GM12878 (cell line): ENCODE measurements around the gene OR10S1. TPM values are rescaled to one million over a fixed set of nuclear protein-coding genes. Genes with fewer than 3 reads are reported as not detected.

Experiments used
- ATAC-seq: fragments of 200-7000 bp; cut with Tn5 transposase; 3 replicates; pipeline ENCODE4 v1.9.1; 2020; ENCODE audit warnings: mild to moderate bottlenecking, moderate library complexity
- BruUV-seq: library from RNA; stranded (reverse); fragments of 400-500 nt; replicated peaks from 2 replicates; lab custom pipeline; 2021; lab: Mats Ljungman, UMichigan
- CTCF ChIA-PET: fragments of 300-600 bp; sonication (Branson Sonifier 250); formaldehyde crosslinking; extraction: SDS; loops from one replicate; lab custom pipeline; 2021; ENCODE audit warnings: inconsistent platforms; lab: Yijun Ruan, JAX
- POLR2A ChIA-PET: fragments of 350-600 bp; formaldehyde crosslinking; extraction: SDS; loops from one replicate; lab custom pipeline; 2021; ENCODE audit warnings: inconsistent platforms; lab: Charles Lee
- RAD21 ChIA-PET: fragments of 300-600 bp; sonication (Branson Sonifier 250); formaldehyde crosslinking; loops from one replicate; lab custom pipeline; 2023; ENCODE audit warnings: antibody characterized with exemption; ENCODE audit not compliant: unreplicated experiment; lab: Charles Lee
- SMC1A ChIA-PET: fragments of 300-600 bp; sonication (Branson Sonifier 250); formaldehyde crosslinking; loops from one replicate; lab custom pipeline; 2023; ENCODE audit not compliant: unreplicated experiment, uncharacterized antibody; lab: Charles Lee
- DNase-seq: peaks from one replicate; pipeline ENCODE4 v3.0.0-alpha.2; 2011; ENCODE audit warnings: low read depth, low spot score
- FAIRE-seq: peaks from 3 replicates; lab custom pipeline; 2011; peaks lifted over from hg19 to GRCh38; lab: Jason Lieb, UNC
- H2AFZ ChIP-seq: 2 replicates; pipeline ENCODE4 v1.6.0; 2011; ENCODE audit warnings: low read depth, low read length, control low read depth; ENCODE audit not compliant: control insufficient read depth
- H3K27ac ChIP-seq: 2 replicates; pipeline ENCODE4 v1.5.1; 2011; ENCODE audit warnings: control low read depth; ENCODE audit not compliant: control insufficient read depth, insufficient read depth
- H3K27me3 ChIP-seq, 2 experiments: replicated peaks in 1 of 2; 2 replicates each; pipeline versions ENCODE4 v1.6.0 to v1.6.1; 2011; ENCODE audit warnings: low read length in 1 of 2; ENCODE audit not compliant: control insufficient read depth in 2 of 2, insufficient read depth in 2 of 2
- H3K36me3 ChIP-seq, 2 experiments: 2 replicates each; pipeline ENCODE4 v1.5.1; 2011; ENCODE audit warnings: low read length in 1 of 2; ENCODE audit not compliant: control insufficient read depth in 2 of 2, insufficient read depth in 2 of 2
- H3K4me1 ChIP-seq: 2 replicates; pipeline ENCODE4 v1.6.1; 2011; ENCODE audit warnings: mild to moderate bottlenecking, low read length, moderate library complexity, mixed read lengths; ENCODE audit not compliant: control insufficient read depth, insufficient read depth
- H3K4me2 ChIP-seq: 2 replicates; pipeline ENCODE4 v1.6.0; 2011; ENCODE audit warnings: control low read depth; ENCODE audit not compliant: control insufficient read depth, insufficient read depth
- H3K4me3 ChIP-seq: fragments of 200-600 bp; sonication (generic); 2 replicates; pipeline ENCODE4 v1.5.1; 2016
- H3K79me2 ChIP-seq: 2 replicates; pipeline ENCODE4 v1.6.0; 2011; ENCODE audit warnings: low read length; ENCODE audit not compliant: control insufficient read depth, insufficient read depth
- H3K9ac ChIP-seq: 2 replicates; pipeline ENCODE4 v1.8.0; 2011; ENCODE audit warnings: low read length, control low read depth, mixed read lengths; ENCODE audit not compliant: control insufficient read depth, insufficient read depth
- H3K9me3 ChIP-seq: replicated peaks from 3 replicates; pipeline ENCODE4 v1.5.1; 2011; ENCODE audit warnings: mild to moderate bottlenecking, low read length; ENCODE audit not compliant: control insufficient read depth, insufficient read depth
- H4K20me1 ChIP-seq: 2 replicates; pipeline ENCODE4 v1.6.0; 2011; ENCODE audit not compliant: control insufficient read depth, insufficient read depth
- BACH1 ChIP-seq: fragments of 450-650 bp; IDR thresholded peaks from 2 replicates; pipeline ENCODE4 v1.6.1; 2017; ENCODE audit warnings: mild to moderate bottlenecking, borderline replicate concordance
- BCLAF1 ChIP-seq: fragments of 450-650 bp; IDR thresholded peaks from 2 replicates; pipeline ENCODE4 v1.6.1; 2017; ENCODE audit warnings: antibody characterized with exemption, mild to moderate bottlenecking, moderate library complexity
- BHLHE40 ChIP-seq, 2 experiments: fragments of 450-650 bp in 1 of 2; IDR thresholded peaks; 2 replicates each; pipeline ENCODE4 v1.6.1; 2011 to 2017; ENCODE audit warnings: low read depth in 2 of 2, borderline replicate concordance in 1 of 2, improper control_type of control experiment in 1 of 2, low read length in 1 of 2, mild to moderate bottlenecking in 1 of 2
- BMI1 ChIP-seq: fragments of 450-650 bp; IDR thresholded peaks from 2 replicates; pipeline ENCODE4 v1.6.1; 2016; ENCODE audit warnings: mild to moderate bottlenecking, moderate library complexity, borderline replicate concordance
- CBX5 ChIP-seq: sonication (generic); IDR thresholded peaks from 2 replicates; pipeline ENCODE4 v1.6.1; 2016; ENCODE audit warnings: low read depth, moderate library complexity, mild to moderate bottlenecking, inconsistent platforms
- CHD2 ChIP-seq: IDR thresholded peaks from 2 replicates; pipeline ENCODE4 v1.6.1; 2011; ENCODE audit warnings: low read depth, low read length, improper control_type of control experiment, borderline replicate concordance
- KAT2A ChIP-seq: conservative IDR thresholded peaks from 2 replicates; pipeline ENCODE4 v1.6.1; 2011; ENCODE audit warnings: low read depth, low read length; ENCODE audit not compliant: control insufficient read depth
- NFYB ChIP-seq: IDR thresholded peaks from 2 replicates; pipeline ENCODE4 v1.6.1; 2011; ENCODE audit warnings: low read depth, mild to moderate bottlenecking, low read length, improper control_type of control experiment, moderate library complexity; ENCODE audit not compliant: insufficient read depth
- SREBF1 ChIP-seq: IDR thresholded peaks from 2 replicates; pipeline ENCODE4 v1.6.1; 2012; ENCODE audit warnings: mild to moderate bottlenecking, low read length
- ZNF384 ChIP-seq: IDR thresholded peaks from 2 replicates; pipeline ENCODE4 v1.6.1; 2012; ENCODE audit warnings: low read depth, mild to moderate bottlenecking, low read length, improper control_type of control experiment, borderline replicate concordance
- WGBS: methylation state at CpG from one replicate; pipeline ENCODE4 v1.1.6; 2016; ENCODE audit warnings: low lambda C conversion rate; ENCODE audit not compliant: insufficient replicate concordance, insufficient coverage; ENCODE audit errors: missing lambda C conversion rate; 5-methylcytosine and 5-hydroxymethylcytosine counted together
- in situ Hi-C: fragments of 300-500 bp; cut with MboI; formaldehyde crosslinking; loops from 9 replicates; pipeline ENCODE4 v1.14.3; 2018; ENCODE audit warnings: mixed read lengths
- intact Hi-C: fragments of 100-400 bp; cut with micrococcal nuclease; formaldehyde crosslinking; loops from one replicate; pipeline ENCODE4 v1.14.2; 2022; ENCODE audit not compliant: unreplicated experiment
- polyA plus RNA-seq, 11 experiments: library from polyadenylated mRNA; depleted of rRNA in 4 of 11; unstranded in 6 of 11; stranded (reverse) in 5 of 11; fragments of >200 nt; fragmentation: Nextera tagmentation in 4 of 11; fragmentation: Illumina TruSeq in 1 of 11; extraction: Ambion mirVana in 4 of 11; extraction: Trizol in 1 of 11; gene quantifications; 1 replicate in 1 of 11; 2 replicates in 10 of 11; pipeline versions ENCODE4 v1.2.1 to v1.2.3, GENCODE V29; 2011 to 2016; ENCODE audit warnings: inconsistent platforms in 2 of 11, missing spikeins in 2 of 11, low read depth in 1 of 11
- total RNA-seq, 4 experiments: library from RNA; depleted of rRNA in 3 of 4; stranded (reverse); fragments of >200 nt in 3 of 4; fragmentation: Illumina TruSeq in 1 of 4; extraction: Trizol in 1 of 4; gene quantifications; 2 replicates each; pipeline versions ENCODE4 v1.2.1 to v1.2.3, GENCODE V29; 2013 to 2021
- TF ChIP-seq, protein P1 (sequence below): fragments of 150-350 bp; IDR thresholded peaks from 2 replicates; pipeline ENCODE4 v1.6.1; 2014; ENCODE audit warnings: mild to moderate bottlenecking, low read depth, low read length

The OR10S1 gene
- total and polyA plus RNA-seq, 10 of the 15 experiments (the other 5 are each of a cell fraction or from before 2014, with no cell fraction given) = not detected

GRCh38 chr11:124012697-124013096 lies 35.1 kb upstream of the OR10S1 start, which contains the start of gene OR10G4:
OR10G4 (plus strand) TSS chr11:124012997; CDS start chr11:124015575, 2,578 bp downstream.
- H3K79me2 ChIP-seq = no peaks in the 10 kb centered on the region
- ATAC-seq = no peak
- no peak within 1 kb of the TSS for H3K27ac ChIP-seq
- DNase-seq = no peak
- no peaks in the 10 kb centered on the region for H3K27me3 ChIP-seq
- no peak for FAIRE-seq
- intact Hi-C loops = no loop called here
- RAD21 ChIA-PET = no interaction called here
- no peaks in the 10 kb centered on the region for H4K20me1 ChIP-seq
- H3K4me1 ChIP-seq = no peaks in the 10 kb centered on the region
- H3K4me3 ChIP-seq = no peak within 1 kb of the TSS
- whole genome bisulfite sequencing = 4% methylated on average over 2 of the region's 2 CpGs
- H3K4me2 ChIP-seq = no peak within 1 kb of the TSS
- POLR2A ChIA-PET = no interaction called here
- CTCF ChIA-PET = no interaction called here
- no peaks in the 10 kb centered on the region for H3K36me3 ChIP-seq
- no TSS peak for BruUV-seq
- SMC1A ChIA-PET = no interaction called here
- H3K9ac ChIP-seq = no peak within 1 kb of the TSS
- TF ChIP-seq ZNF384 (no peak), CHD2 (no peak), BCLAF1 (no peak), CBX5 (no peak), NFYB (no peak), SREBF1 (no peak), BMI1 (no peak), KAT2A (no peak), BHLHE40 (IDR thresholded peaks at IDR 0.05; ENCODE audit: borderline replicate concordance in 1 of 2, low read depth in 2 of 2, low read length in 1 of 2) (no peak), BACH1 (no peak)
- TF ChIP-seq, protein P1, sequence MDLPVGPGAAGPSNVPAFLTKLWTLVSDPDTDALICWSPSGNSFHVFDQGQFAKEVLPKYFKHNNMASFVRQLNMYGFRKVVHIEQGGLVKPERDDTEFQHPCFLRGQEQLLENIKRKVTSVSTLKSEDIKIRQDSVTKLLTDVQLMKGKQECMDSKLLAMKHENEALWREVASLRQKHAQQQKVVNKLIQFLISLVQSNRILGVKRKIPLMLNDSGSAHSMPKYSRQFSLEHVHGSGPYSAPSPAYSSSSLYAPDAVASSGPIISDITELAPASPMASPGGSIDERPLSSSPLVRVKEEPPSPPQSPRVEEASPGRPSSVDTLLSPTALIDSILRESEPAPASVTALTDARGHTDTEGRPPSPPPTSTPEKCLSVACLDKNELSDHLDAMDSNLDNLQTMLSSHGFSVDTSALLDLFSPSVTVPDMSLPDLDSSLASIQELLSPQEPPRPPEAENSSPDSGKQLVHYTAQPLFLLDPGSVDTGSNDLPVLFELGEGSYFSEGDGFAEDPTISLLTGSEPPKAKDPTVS = no peak
- TF ChIP-seq, all 136 proteins: peak for 0
- H3K9me3 ChIP-seq = no peaks in the 10 kb centered on the region
- no peak within 1 kb of the TSS for H2AFZ ChIP-seq
- in situ Hi-C loops = no loop called here
